Esophagus squamous epithelium (tissue), 5 donors: ENCODE measurements around the gene KBTBD12. TPM values are rescaled to one million over a fixed set of nuclear protein-coding genes. Genes with fewer than 3 reads are reported as not detected.
"Not testable (repeated sequence)": the region's sequence is repeated elsewhere in the genome, so short reads cannot be mapped to it uniquely, and the experiment has no call there.

Experiments
- DNase-seq: peaks from one replicate; lab custom pipeline; 2025; lab: John Stamatoyannopoulos, UW
- H3K27ac ChIP-seq, 4 donors: fragments of 200-600 bp; sonication (generic); one replicate each; pipeline ENCODE4 v1.5.1; 2016 to 2019; ENCODE audit warnings: mild to moderate bottlenecking in 1 of 4
- H3K27me3 ChIP-seq, 4 donors: fragments of 200-600 bp; sonication (generic); 1 replicate in 3 of 4; 2 replicates in 1 of 4; pipeline versions ENCODE4 v1.5.1 to v1.6.0; 2017 to 2021; ENCODE audit warnings: antibody characterized with exemption in 1 of 4
- H3K36me3 ChIP-seq, 3 donors: fragments of 200-600 bp; sonication (generic); one replicate each; pipeline ENCODE4 v1.5.1; 2016 to 2019
- H3K4me1 ChIP-seq, 3 donors: fragments of 200-600 bp; sonication (generic); one replicate each; pipeline ENCODE4 v1.5.1; 2017 to 2019
- H3K4me3 ChIP-seq, 4 donors: fragments of 200-600 bp; sonication (generic); 1 replicate in 3 of 4; 2 replicates in 1 of 4; pipeline ENCODE4 v1.5.1; 2016 to 2019; ENCODE audit warnings: mild to moderate bottlenecking in 2 of 4, moderate library complexity in 1 of 4
- H3K9me3 ChIP-seq, 3 donors: fragments of 200-600 bp; sonication (generic); one replicate each; pipeline ENCODE4 v1.5.1; 2016 to 2019
- CTCF ChIP-seq, 6 experiments: fragments of 450-650 bp in 4 of 6; fragments of 200-600 bp in 2 of 6; sonication (generic) in 2 of 6; IDR thresholded peaks; one replicate each; pipeline ENCODE4 v1.5.1; 2016 to 2019; ENCODE audit warnings: antibody characterized with exemption in 6 of 6, mild to moderate bottlenecking in 4 of 6, moderate library complexity in 4 of 6
- POLR2A ChIP-seq, 4 donors: fragments of 450-650 bp; IDR thresholded peaks; one replicate each; pipeline ENCODE4 v1.6.1; 2017; ENCODE audit warnings: antibody characterized with exemption in 4 of 4, mild to moderate bottlenecking in 4 of 4, moderate library complexity in 3 of 4
- WGBS, 2 donors: methylation state at CpG; one replicate each; pipeline ENCODE4 v1.1.5; 2018; 5-methylcytosine and 5-hydroxymethylcytosine counted together
- intact Hi-C: fragments of 100-400 bp; cut with DNase I; formaldehyde crosslinking; loops from one replicate; pipeline ENCODE4 v1.15.0; 2022
- total RNA-seq, 4 donors: library from RNA; depleted of rRNA; stranded (reverse); fragments of >200 nt; gene quantifications; one replicate each; pipeline ENCODE4 v1.1.0, GENCODE V29; 2016
- donor health status: DM: yes; HTN: yes; CAD: no.

The KBTBD12 gene
- total RNA-seq, 4 donors from 2014 or later, result 0.38 TPM; not detected in 2

- H3K4me3 ChIP-seq, result no peak overlapping the region
- H3K27me3 ChIP-seq, result peaks cover 0 to 9% (median 0%) of the 10 kb centered on the region in 4 donors
- TF ChIP-seq POLR2A (IDR thresholded peaks at IDR 0.05), result no peak
- 57 to 82% methylated on average over 4 of the region's 4 CpGs for WGBS, 2 donors
- no peak for DNase-seq
- peaks cover 0 to 4% (median 0%) of the 10 kb centered on the region in 3 donors for H3K4me1 ChIP-seq
- H3K36me3 ChIP-seq, result no peaks in the 10 kb centered on the region
- H3K27ac ChIP-seq, result no peak overlapping the region
- intact Hi-C loops, result no loop called here
- no peaks in the 10 kb centered on the region for H3K9me3 ChIP-seq
Measured at GRCh38 chr3:127870156-127870555, 44.9 kb upstream of the KBTBD12 start.

- DNase-seq, H3K4me1 ChIP-seq, H3K9me3 ChIP-seq, intact Hi-C loops, H3K27me3 ChIP-seq, H3K4me3 ChIP-seq, H3K36me3 ChIP-seq, H3K27ac ChIP-seq: not testable (repeated sequence)
- 70 to 88% methylated on average over 4 to 5 of the region's 5 CpGs for WGBS, 2 donors
Measured at GRCh38 chr3:127874097-127874496, 40.9 kb upstream of the KBTBD12 start.

GRCh38 chr3:127881586-127881985 is 33.4 kb upstream of the KBTBD12 start:
- H3K27me3 ChIP-seq, result no peaks in the 10 kb centered on the region
- H3K27ac ChIP-seq, result no peak overlapping the region
- TF ChIP-seq POLR2A (IDR thresholded peaks at IDR 0.05), result no peak
- no peak for TF ChIP-seq CTCF (IDR thresholded peaks at IDR 0.05)
- H3K4me3 ChIP-seq, result no peak overlapping the region
- H3K36me3 ChIP-seq, result no peaks in the 10 kb centered on the region
- no peaks in the 10 kb centered on the region for H3K9me3 ChIP-seq
- peaks cover 0 to 4% (median 0%) of the 10 kb centered on the region in 3 donors for H3K4me1 ChIP-seq
- WGBS, 2 donors, result 90 to 91% methylated on average over 3 of the region's 3 CpGs
- DNase-seq, result no peak
- intact Hi-C loops, result no loop called here

- Histone ChIP-seq H3K4me1 (peaks cover 0 to 14% (median 0%) of the 10 kb centered on the region in 3 donors), H3K36me3 (no peaks in the 10 kb centered on the region), H3K9me3 (no peaks in the 10 kb centered on the region)
Measured at GRCh38 chr3:127884041-127884440, 31.0 kb upstream of the KBTBD12 start.

GRCh38 chr3:127886231-127886955 is 28.6 kb upstream of the KBTBD12 start:
- intact Hi-C loops, result no loop called here
- DNase-seq, result no peak

More at GRCh38 chr3:127884041-127884440, 31.0 kb upstream of the KBTBD12 start:
- Histone ChIP-seq H3K27ac (no peak overlapping the region), H3K4me3 (no peak overlapping the region), H3K27me3 (no peaks in the 10 kb centered on the region)
- TF ChIP-seq CTCF (IDR thresholded peaks at IDR 0.05) (no peak), POLR2A (IDR thresholded peaks at IDR 0.05) (no peak)
- intact Hi-C loops, result no loop called here
- no peak for DNase-seq

More at GRCh38 chr3:127886231-127886955, 28.6 kb upstream of the KBTBD12 start:
- Histone ChIP-seq H3K4me1 (peaks cover 0 to 28% (median 0%) of the 10 kb centered on the region in 3 donors), H3K36me3 (no peaks in the 10 kb centered on the region), H3K4me3 (no peak overlapping the region), H3K27ac (no peak overlapping the region), H3K9me3 (peaks cover 0 to 9% (median 7%) of the 10 kb centered on the region in 3 donors), H3K27me3 (no peaks in the 10 kb centered on the region)
- WGBS, 2 donors, result 48 to 57% methylated on average over 5 to 9 of the region's 9 CpGs
- TF ChIP-seq POLR2A (IDR thresholded peaks at IDR 0.05) (no peak), CTCF (IDR thresholded peaks at IDR 0.05) (no peak)
